ENCODE measurements around the gene KRTAP4-1.

The KRTAP4-1 gene

DNA sequence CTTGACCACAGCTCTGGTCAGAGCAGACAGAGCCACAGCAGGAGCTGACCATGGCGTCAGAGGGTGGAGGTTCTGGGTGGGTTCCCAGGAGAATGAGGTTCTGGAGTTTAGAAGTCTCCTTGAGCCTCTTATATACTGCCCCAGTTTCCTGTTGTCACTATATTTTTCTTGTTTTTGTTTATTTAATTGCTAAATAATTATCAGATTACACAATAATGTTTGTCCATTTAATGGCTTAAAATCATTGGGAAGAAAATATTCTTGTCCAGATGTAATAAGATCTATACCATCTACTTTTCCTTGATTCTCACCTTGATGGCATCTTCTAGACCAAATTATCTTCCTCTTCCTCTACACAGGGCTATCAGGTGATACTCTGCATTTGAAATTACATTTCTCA is 16.6 kb downstream of the KRTAP4-1 start, which contains the start of gene KRTAP4-3:
Gene KRTAP4-3, minus strand, starts transcription at position 101 of the 400 bp plus-strand sequence. Its CDS starts 49 bp downstream, at position 52.
- Histone ChIP-seq H3K27ac (ENCODE audit: extremely low read depth, low read depth, low read length) (no peak within 1 kb of the TSS), H3K36me3 (ENCODE audit: control insufficient read depth in 2 of 2, insufficient read depth in 1 of 2, low read length in 2 of 2) (no peaks in the 10 kb centered on the region), H3K4me1 (ENCODE audit: control insufficient read depth, insufficient read depth, low read length) (no peaks in the 10 kb centered on the region), H3K4me3 (ENCODE audit: low read depth, low read length) (no peak within 1 kb of the TSS), H3K9me3 (ENCODE audit: control insufficient read depth, insufficient read depth, low read depth, low read length) (no peaks in the 10 kb centered on the region)
- TF ChIP-seq, protein P1, sequence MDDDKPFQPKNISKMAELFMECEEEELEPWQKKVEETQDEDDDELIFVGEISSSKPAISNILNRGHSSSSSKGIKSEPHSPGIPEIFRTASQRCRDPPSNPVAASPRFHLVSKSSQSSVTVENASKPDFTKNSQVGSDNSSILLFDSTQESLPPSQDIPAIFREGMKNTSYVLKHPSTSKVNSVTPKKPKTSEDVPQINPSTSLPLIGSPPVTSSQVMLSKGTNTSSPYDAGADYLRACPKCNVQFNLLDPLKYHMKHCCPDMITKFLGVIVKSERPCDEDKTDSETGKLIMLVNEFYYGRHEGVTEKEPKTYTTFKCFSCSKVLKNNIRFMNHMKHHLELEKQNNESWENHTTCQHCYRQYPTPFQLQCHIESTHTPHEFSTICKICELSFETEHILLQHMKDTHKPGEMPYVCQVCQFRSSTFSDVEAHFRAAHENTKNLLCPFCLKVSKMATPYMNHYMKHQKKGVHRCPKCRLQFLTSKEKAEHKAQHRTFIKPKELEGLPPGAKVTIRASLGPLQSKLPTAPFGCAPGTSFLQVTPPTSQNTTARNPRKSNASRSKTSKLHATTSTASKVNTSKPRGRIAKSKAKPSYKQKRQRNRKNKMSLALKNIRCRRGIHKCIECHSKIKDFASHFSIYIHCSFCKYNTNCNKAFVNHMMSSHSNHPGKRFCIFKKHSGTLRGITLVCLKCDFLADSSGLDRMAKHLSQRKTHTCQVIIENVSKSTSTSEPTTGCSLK (tag by site-specific recombination; IDR thresholded peaks at IDR 0.05), result no peak
- TF ChIP-seq, protein P2, sequence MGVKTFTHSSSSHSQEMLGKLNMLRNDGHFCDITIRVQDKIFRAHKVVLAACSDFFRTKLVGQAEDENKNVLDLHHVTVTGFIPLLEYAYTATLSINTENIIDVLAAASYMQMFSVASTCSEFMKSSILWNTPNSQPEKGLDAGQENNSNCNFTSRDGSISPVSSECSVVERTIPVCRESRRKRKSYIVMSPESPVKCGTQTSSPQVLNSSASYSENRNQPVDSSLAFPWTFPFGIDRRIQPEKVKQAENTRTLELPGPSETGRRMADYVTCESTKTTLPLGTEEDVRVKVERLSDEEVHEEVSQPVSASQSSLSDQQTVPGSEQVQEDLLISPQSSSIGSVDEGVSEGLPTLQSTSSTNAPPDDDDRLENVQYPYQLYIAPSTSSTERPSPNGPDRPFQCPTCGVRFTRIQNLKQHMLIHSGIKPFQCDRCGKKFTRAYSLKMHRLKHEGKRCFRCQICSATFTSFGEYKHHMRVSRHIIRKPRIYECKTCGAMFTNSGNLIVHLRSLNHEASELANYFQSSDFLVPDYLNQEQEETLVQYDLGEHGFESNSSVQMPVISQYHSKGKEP (tag by site-specific recombination; IDR thresholded peaks at IDR 0.05), result no peak
- TF ChIP-seq, protein P3, sequence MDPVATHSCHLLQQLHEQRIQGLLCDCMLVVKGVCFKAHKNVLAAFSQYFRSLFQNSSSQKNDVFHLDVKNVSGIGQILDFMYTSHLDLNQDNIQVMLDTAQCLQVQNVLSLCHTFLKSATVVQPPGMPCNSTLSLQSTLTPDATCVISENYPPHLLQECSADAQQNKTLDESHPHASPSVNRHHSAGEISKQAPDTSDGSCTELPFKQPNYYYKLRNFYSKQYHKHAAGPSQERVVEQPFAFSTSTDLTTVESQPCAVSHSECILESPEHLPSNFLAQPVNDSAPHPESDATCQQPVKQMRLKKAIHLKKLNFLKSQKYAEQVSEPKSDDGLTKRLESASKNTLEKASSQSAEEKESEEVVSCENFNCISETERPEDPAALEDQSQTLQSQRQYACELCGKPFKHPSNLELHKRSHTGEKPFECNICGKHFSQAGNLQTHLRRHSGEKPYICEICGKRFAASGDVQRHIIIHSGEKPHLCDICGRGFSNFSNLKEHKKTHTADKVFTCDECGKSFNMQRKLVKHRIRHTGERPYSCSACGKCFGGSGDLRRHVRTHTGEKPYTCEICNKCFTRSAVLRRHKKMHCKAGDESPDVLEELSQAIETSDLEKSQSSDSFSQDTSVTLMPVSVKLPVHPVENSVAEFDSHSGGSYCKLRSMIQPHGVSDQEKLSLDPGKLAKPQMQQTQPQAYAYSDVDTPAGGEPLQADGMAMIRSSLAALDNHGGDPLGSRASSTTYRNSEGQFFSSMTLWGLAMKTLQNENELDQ (tag by site-specific recombination; IDR thresholded peaks at IDR 0.05; ENCODE audit: low read depth), result no peak
- TF ChIP-seq, protein P4, sequence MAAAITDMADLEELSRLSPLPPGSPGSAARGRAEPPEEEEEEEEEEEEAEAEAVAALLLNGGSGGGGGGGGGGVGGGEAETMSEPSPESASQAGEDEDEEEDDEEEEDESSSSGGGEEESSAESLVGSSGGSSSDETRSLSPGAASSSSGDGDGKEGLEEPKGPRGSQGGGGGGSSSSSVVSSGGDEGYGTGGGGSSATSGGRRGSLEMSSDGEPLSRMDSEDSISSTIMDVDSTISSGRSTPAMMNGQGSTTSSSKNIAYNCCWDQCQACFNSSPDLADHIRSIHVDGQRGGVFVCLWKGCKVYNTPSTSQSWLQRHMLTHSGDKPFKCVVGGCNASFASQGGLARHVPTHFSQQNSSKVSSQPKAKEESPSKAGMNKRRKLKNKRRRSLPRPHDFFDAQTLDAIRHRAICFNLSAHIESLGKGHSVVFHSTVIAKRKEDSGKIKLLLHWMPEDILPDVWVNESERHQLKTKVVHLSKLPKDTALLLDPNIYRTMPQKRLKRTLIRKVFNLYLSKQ (tag by site-specific recombination; IDR thresholded peaks at IDR 0.05; ENCODE audit: borderline replicate concordance), result no peak
- TF ChIP-seq ZXDB (tag by site-specific recombination; IDR thresholded peaks at IDR 0.05), result no peak
- TF ChIP-seq ZNF404 (tag by site-specific recombination; IDR thresholded peaks at IDR 0.05), result no peak
- TF ChIP-seq, protein P5, sequence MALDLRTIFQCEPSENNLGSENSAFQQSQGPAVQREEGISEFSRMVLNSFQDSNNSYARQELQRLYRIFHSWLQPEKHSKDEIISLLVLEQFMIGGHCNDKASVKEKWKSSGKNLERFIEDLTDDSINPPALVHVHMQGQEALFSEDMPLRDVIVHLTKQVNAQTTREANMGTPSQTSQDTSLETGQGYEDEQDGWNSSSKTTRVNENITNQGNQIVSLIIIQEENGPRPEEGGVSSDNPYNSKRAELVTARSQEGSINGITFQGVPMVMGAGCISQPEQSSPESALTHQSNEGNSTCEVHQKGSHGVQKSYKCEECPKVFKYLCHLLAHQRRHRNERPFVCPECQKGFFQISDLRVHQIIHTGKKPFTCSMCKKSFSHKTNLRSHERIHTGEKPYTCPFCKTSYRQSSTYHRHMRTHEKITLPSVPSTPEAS (tag by site-specific recombination; IDR thresholded peaks at IDR 0.05), result no peak
- TF ChIP-seq, protein P6, sequence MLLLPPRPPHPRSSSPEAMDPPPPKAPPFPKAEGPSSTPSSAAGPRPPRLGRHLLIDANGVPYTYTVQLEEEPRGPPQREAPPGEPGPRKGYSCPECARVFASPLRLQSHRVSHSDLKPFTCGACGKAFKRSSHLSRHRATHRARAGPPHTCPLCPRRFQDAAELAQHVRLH (tag by site-specific recombination; IDR thresholded peaks at IDR 0.05), result no peak
- TF ChIP-seq SCRT2 (tag by site-specific recombination; IDR thresholded peaks at IDR 0.05), result no peak
- TF ChIP-seq ZNF514 (tag by site-specific recombination; IDR thresholded peaks at IDR 0.05), result no peak
- TF ChIP-seq ZNF623 (tag by site-specific recombination; IDR thresholded peaks at IDR 0.05), result no peak
- no peak for TF ChIP-seq ZNF341 (tag by site-specific recombination; IDR thresholded peaks at IDR 0.05; ENCODE audit: low read depth)
- no peak for TF ChIP-seq ZNF658 (tag by site-specific recombination; IDR thresholded peaks at IDR 0.05)
- no peak for TF ChIP-seq ZNF558 (tag by site-specific recombination; IDR thresholded peaks at IDR 0.05)
- TF ChIP-seq ZNF785 (tag by site-specific recombination; IDR thresholded peaks at IDR 0.05), result no peak
- TF ChIP-seq, protein P7, sequence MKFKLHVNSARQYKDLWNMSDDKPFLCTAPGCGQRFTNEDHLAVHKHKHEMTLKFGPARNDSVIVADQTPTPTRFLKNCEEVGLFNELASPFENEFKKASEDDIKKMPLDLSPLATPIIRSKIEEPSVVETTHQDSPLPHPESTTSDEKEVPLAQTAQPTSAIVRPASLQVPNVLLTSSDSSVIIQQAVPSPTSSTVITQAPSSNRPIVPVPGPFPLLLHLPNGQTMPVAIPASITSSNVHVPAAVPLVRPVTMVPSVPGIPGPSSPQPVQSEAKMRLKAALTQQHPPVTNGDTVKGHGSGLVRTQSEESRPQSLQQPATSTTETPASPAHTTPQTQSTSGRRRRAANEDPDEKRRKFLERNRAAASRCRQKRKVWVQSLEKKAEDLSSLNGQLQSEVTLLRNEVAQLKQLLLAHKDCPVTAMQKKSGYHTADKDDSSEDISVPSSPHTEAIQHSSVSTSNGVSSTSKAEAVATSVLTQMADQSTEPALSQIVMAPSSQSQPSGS (tag by site-specific recombination; IDR thresholded peaks at IDR 0.05; ENCODE audit: low read depth), result no peak
- TF ChIP-seq ZNF837 (tag by site-specific recombination; IDR thresholded peaks at IDR 0.05), result no peak
- no peak for TF ChIP-seq ZIC2 (tag by site-specific recombination; IDR thresholded peaks at IDR 0.05)
- TF ChIP-seq ZNF670 (tag by site-specific recombination; IDR thresholded peaks at IDR 0.05; ENCODE audit: low read depth), result no peak
- ChIA-PET POLR2A (no interaction called here), CTCF (interaction anchor here (1.1 kb wide), 1 partner anchor 383 kb away, joined by 3 read pairs; no protein-coding TSS in a partner anchor)

Measured in HEK293 (cell line).